Panc1 (cell line): ENCODE measurements around the gene CHPT1.
"Not testable (repeated sequence)": the region's sequence is repeated elsewhere in the genome, so short reads cannot be mapped to it uniquely, and the experiment has no call there.

Experiments
- CTCF ChIP-seq: fragments of 450-650 bp; IDR thresholded peaks from 2 replicates; pipeline ENCODE4 v1.5.1; 2017; ENCODE audit warnings: mild to moderate bottlenecking
- REST ChIP-seq, 2 experiments: IDR thresholded peaks; 2 replicates each; pipeline ENCODE4 v1.6.1; 2011 to 2012; ENCODE audit warnings: low read depth in 2 of 2, control low read depth in 1 of 2, low read length in 1 of 2, mild to moderate bottlenecking in 1 of 2, moderate library complexity in 1 of 2; ENCODE audit not compliant: insufficient read depth in 1 of 2
- TCF7L2 ChIP-seq: IDR thresholded peaks from 2 replicates; pipeline ENCODE4 v1.6.1; 2011; ENCODE audit warnings: mild to moderate bottlenecking, low read depth, low read length, inconsistent platforms

- TF ChIP-seq CTCF; REST (IDR thresholded peaks at IDR 0.05; ENCODE audit: insufficient read depth in 1 of 2, low read depth in 2 of 2, low read length in 1 of 2); TCF7L2: not testable (repeated sequence)
These were observed 37.0 kb downstream of the CHPT1 start for GRCh38 chr12:101734482-101734881.
